HT1080 (cell line): ENCODE measurements around the gene TSPAN17. TPM values are rescaled to one million over a fixed set of nuclear protein-coding genes. Genes with fewer than 3 reads are reported as not detected.
"Not testable (repeated sequence)": the region's sequence is repeated elsewhere in the genome, so short reads cannot be mapped to it uniquely, and the experiment has no call there.

ENCODE experiments used
- DNase-seq: peaks from one replicate; pipeline ENCODE4 v3.0.0-alpha.2; 2015; ENCODE audit warnings: low read depth
- polyA plus RNA-seq, 2 experiments: library from polyadenylated mRNA; depleted of rRNA; stranded (reverse); fragments of >200 nt; gene quantifications; 2 replicates each; pipeline ENCODE4 v1.2.3, GENCODE V29; 2015
- total RNA-seq: library from RNA; depleted of rRNA; stranded (reverse); fragments of >200 nt; shearing (Covaris generic); gene quantifications from 2 replicates; pipeline ENCODE4 v1.2.3, GENCODE V29; 2014; rRNA removed

The TSPAN17 gene
- 32.8 and 47.7 TPM in 2 replicates for total RNA-seq
- polyA plus RNA-seq (2015; cell fraction: cytosol; rRNA removed): 42.3 and 44.9 TPM in 2 replicates
- 36.3 and 36.7 TPM in 2 replicates for polyA plus RNA-seq (2015; cell fraction: nucleus; rRNA removed)

- DNase-seq: peak; percentile 97
Observed at GRCh38 chr5:176647030-176647842, at the start of gene TSPAN17. Gene TSPAN17, plus strand, starts transcription at chr5:176647484. Its CDS starts 132 bp downstream, at chr5:176647616.

- not testable (repeated sequence) for DNase-seq
Observed at GRCh38 chr5:176599749-176600430, 47.4 kb upstream of the TSPAN17 start.

GRCh38 chr5:176601901-176602482 is 45.3 kb upstream of the TSPAN17 start:
- DNase-seq: no peak

- no peak for DNase-seq
Observed at GRCh38 chr5:176603091-176603490, 44.2 kb upstream of the TSPAN17 start.

GRCh38 chr5:176606032-176606431 is 41.3 kb upstream of the TSPAN17 start:
- DNase-seq: no peak

GRCh38 chr5:176606875-176607274 is 40.4 kb upstream of the TSPAN17 start:
- no peak for DNase-seq

- DNase-seq: no peak
Observed at GRCh38 chr5:176608142-176608705, 39.1 kb upstream of the TSPAN17 start.

GRCh38 chr5:176608937-176609723 is 38.2 kb upstream of the TSPAN17 start:
- DNase-seq: no peak

- DNase-seq: peak; percentile 44
Observed at GRCh38 chr5:176609724-176610434, 37.4 kb upstream of the TSPAN17 start, which contains the start of gene GPRIN1. Gene GPRIN1, minus strand, starts transcription at chr5:176610156. Its CDS starts 10,322 bp downstream, at chr5:176599834.

- DNase-seq: no peak
Observed at GRCh38 chr5:176610435-176610773, 36.9 kb upstream of the TSPAN17 start.

GRCh38 chr5:176611435-176611834 is 35.8 kb upstream of the TSPAN17 start:
- peak; percentile 77 for DNase-seq

GRCh38 chr5:176612008-176612407 is 35.3 kb upstream of the TSPAN17 start:
- no peak for DNase-seq

GRCh38 chr5:176612855-176613254 is 34.4 kb upstream of the TSPAN17 start:
- no peak for DNase-seq

- DNase-seq: peak; percentile 79
Observed at GRCh38 chr5:176614805-176615478, 32.3 kb upstream of the TSPAN17 start.

- no peak for DNase-seq
Observed at GRCh38 chr5:176616511-176616910, 30.8 kb upstream of the TSPAN17 start.

- no peak for DNase-seq
Observed at GRCh38 chr5:176618783-176619182, 28.5 kb upstream of the TSPAN17 start.

- DNase-seq: peak; percentile 29
Observed at GRCh38 chr5:176619203-176619568, 28.1 kb upstream of the TSPAN17 start.

- DNase-seq: no peak
Observed at GRCh38 chr5:176619569-176620332, 27.5 kb upstream of the TSPAN17 start.
